CD4-positive, alpha-beta T cell (primary cell): ENCODE results near the gene LYPD3. TPM values are rescaled to one million over a fixed set of nuclear protein-coding genes. Genes with fewer than 3 reads are reported as not detected.

ENCODE experiments used
- ATAC-seq: fragments of 200-7000 bp; cut with Tn5 transposase; one replicate; pipeline ENCODE4 v1.10.0; 2022; ENCODE audit warnings: mild to moderate bottlenecking; ENCODE audit not compliant: poor library complexity
- CTCF ChIA-PET: fragments of 350-600 bp; sonication (Branson Sonifier 250); formaldehyde crosslinking; loops from one replicate; lab custom pipeline; 2021; ENCODE audit warnings: antibody characterized with exemption, inconsistent platforms; lab: Charles Lee
- POLR2A ChIA-PET: fragments of 350-600 bp; sonication (Branson Sonifier 250); formaldehyde crosslinking; loops from one replicate; lab custom pipeline; 2021; ENCODE audit warnings: antibody characterized with exemption, inconsistent platforms; lab: Charles Lee
- DNase-seq, 14 experiments: peaks; one replicate each; pipeline ENCODE4 v3.0.0-alpha.2; 2013 to 2020; ENCODE audit warnings: mixed read lengths in 2 of 14
- H3K27ac ChIP-seq, 2 donors: one replicate each; pipeline versions ENCODE4 v1.5.1 to v1.7.0; 2013; ENCODE audit warnings: low read length in 2 of 2, low read depth in 1 of 2, mild to moderate bottlenecking in 1 of 2
- H3K27me3 ChIP-seq, 2 experiments: 1 replicate in 1 of 2; 2 replicates in 1 of 2; pipeline versions ENCODE4 v1.6.1 to v1.7.0; 2013; ENCODE audit warnings: low read length in 2 of 2, control low read depth in 1 of 2, mild to moderate bottlenecking in 1 of 2, moderate library complexity in 1 of 2; ENCODE audit not compliant: insufficient read depth in 2 of 2, control insufficient read depth in 1 of 2
- H3K36me3 ChIP-seq: one replicate; pipeline ENCODE4 v1.6.1; 2013; ENCODE audit warnings: low read length, control low read depth; ENCODE audit not compliant: insufficient read depth
- H3K4me1 ChIP-seq: one replicate; pipeline ENCODE4 v1.6.1; 2013; ENCODE audit warnings: low read length, control low read depth; ENCODE audit not compliant: insufficient read depth
- H3K4me3 ChIP-seq: one replicate; pipeline ENCODE4 v1.5.1; 2013; ENCODE audit warnings: mild to moderate bottlenecking, low read length, moderate library complexity
- H3K9me3 ChIP-seq, 2 experiments: 1 replicate in 1 of 2; 2 replicates in 1 of 2; pipeline versions ENCODE4 v1.6.1 to v1.7.0; 2013; ENCODE audit warnings: low read length in 2 of 2, mild to moderate bottlenecking in 2 of 2, control low read depth in 1 of 2, moderate library complexity in 1 of 2; ENCODE audit not compliant: control insufficient read depth in 1 of 2, insufficient read depth in 1 of 2
- H3K27ac Mint-ChIP-seq: one replicate; pipeline ENCODE4 v1.8.0; 2020; ENCODE audit warnings: mixed read lengths
- H3K27me3 Mint-ChIP-seq: one replicate; pipeline ENCODE4 v1.8.0; 2021; ENCODE audit warnings: mixed read lengths
- H3K36me3 Mint-ChIP-seq: one replicate; pipeline ENCODE4 v1.8.0; 2021; ENCODE audit warnings: low read depth, mixed read lengths
- H3K4me1 Mint-ChIP-seq: one replicate; pipeline ENCODE4 v1.8.0; 2021; ENCODE audit warnings: low read depth, mixed read lengths
- H3K4me3 Mint-ChIP-seq: one replicate; pipeline ENCODE4 v1.8.0; 2020; ENCODE audit warnings: mild to moderate bottlenecking, mixed read lengths
- H3K9me3 Mint-ChIP-seq: one replicate; pipeline ENCODE4 v1.8.0; 2020; ENCODE audit warnings: mixed read lengths
- intact Hi-C, 2 experiments: fragments of 100-400 bp; cut with DNase I in 1 of 2; cut with micrococcal nuclease in 1 of 2; formaldehyde crosslinking; loops; one replicate each; pipeline versions ENCODE4 v1.15.1 to v1.9.0; 2023 to 2025; cut with DNase I, micrococcal nuclease
- total RNA-seq, 174 experiments: library from RNA in 2 of 174; stranded (reverse) in 2 of 174; gene quantifications; one replicate each; pipeline ENCODE4 v1.2.3 and lab custom pipeline; 2021 to 2026
- TF ChIP-seq, protein P1 (sequence below): fragments of 200-600 bp; IDR thresholded peaks from one replicate; pipeline ENCODE4 v1.8.0; 2022; ENCODE audit warnings: antibody characterized with exemption, mild to moderate bottlenecking

The LYPD3 gene
- total RNA-seq, 2 experiments from 2014 or later = 35.6 to 37.3 TPM

DNA sequence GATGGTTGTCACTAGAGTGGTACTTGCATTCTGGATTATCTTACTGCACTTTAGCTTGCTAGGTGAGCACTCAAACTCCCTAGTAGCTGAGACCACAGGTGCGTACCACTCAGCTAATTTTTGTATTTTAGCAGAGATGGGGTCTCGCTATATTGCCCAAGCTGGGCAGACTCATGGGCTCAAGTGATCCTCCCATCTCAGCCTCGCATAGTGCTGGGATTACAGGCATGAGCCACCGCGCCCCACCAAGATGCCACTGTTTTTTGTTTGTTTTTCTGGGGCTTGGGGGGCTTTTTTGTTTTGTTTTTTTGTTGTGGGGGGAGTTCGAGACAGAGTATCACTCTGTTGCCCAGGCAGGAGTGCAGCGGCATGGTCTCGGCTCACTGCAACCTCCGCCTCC is 17.8 kb downstream of the LYPD3 start:
- Mint-ChIP-seq H3K27me3 (no peaks in the 10 kb centered on the region), H3K4me3 (no peak overlapping the region), H3K9me3 (no peaks in the 10 kb centered on the region), H3K27ac (no peak overlapping the region), H3K36me3 (no peaks in the 10 kb centered on the region), H3K4me1 (peaks cover 36% of the 10 kb centered on the region)
- Histone ChIP-seq H3K4me1 (peaks cover 19% of the 10 kb centered on the region), H3K36me3 (no peaks in the 10 kb centered on the region), H3K27ac (no peak overlapping the region), H3K9me3 (no peaks in the 10 kb centered on the region), H3K27me3 (no peaks in the 10 kb centered on the region), H3K4me3 (no peak overlapping the region)
- ChIA-PET CTCF (interaction anchor here (0.6 to 5.1 kb wide), 24 partner anchors 9 to 215 kb away, joined by 3 to 96 read pairs (median 6); partner anchors contain the start of genes LYPD3, PHLDB3 and ZNF575), POLR2A (interaction anchor here (0.9 to 2.7 kb wide), 14 partner anchors 9 to 148 kb away, joined by 3 to 67 read pairs (median 6); partner anchors contain the start of genes IRGQ, PHLDB3 and ZNF576)
- TF ChIP-seq, protein P1, sequence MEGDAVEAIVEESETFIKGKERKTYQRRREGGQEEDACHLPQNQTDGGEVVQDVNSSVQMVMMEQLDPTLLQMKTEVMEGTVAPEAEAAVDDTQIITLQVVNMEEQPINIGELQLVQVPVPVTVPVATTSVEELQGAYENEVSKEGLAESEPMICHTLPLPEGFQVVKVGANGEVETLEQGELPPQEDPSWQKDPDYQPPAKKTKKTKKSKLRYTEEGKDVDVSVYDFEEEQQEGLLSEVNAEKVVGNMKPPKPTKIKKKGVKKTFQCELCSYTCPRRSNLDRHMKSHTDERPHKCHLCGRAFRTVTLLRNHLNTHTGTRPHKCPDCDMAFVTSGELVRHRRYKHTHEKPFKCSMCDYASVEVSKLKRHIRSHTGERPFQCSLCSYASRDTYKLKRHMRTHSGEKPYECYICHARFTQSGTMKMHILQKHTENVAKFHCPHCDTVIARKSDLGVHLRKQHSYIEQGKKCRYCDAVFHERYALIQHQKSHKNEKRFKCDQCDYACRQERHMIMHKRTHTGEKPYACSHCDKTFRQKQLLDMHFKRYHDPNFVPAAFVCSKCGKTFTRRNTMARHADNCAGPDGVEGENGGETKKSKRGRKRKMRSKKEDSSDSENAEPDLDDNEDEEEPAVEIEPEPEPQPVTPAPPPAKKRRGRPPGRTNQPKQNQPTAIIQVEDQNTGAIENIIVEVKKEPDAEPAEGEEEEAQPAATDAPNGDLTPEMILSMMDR = no peak
- no peak for ATAC-seq
- DNase-seq = no peak
- intact Hi-C loops = loop anchor here (1.0 to 5.0 kb wide), 7 partner anchors 15 to 148 kb away; partner anchors contain the start of gene PHLDB3 (in 2 of the 2)

DNA sequence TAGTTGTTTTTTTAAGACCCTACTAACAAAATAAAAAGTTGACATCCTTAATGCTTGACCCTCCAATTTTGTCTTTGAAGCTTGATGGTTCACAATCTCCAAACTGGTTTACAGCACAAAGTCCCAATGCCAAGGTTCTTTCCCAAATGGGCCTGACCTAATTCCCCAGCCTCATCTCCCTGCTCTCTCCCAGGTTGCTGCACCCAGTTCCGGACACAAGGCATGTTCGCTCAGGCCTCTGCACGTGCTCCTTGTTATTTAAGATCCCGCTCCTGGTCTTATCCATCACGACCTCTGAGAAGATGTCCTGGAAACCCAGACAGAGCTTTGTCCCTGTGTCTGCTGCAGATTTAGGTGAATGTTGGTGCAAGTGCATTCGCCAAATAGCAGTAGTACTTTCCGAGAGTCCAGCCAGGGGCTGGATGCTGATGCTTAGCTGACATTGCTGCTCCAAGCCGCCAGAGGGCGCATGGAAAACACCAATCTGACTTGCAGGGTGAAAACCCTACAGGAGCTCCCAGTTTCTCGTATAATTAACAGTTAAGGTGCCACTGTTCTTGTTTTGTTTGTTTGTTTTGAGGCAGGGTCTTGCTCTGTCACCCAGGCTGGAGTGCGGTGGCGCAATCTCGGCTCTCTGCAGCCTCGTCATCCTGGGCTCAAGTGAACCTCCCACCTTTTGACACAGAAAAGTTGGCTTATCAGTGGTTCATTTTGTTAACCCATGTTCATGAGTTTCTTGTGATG is 18.5 kb downstream of the LYPD3 start:
- Histone ChIP-seq H3K4me3 (no peak overlapping the region), H3K27me3 (no peaks in the 10 kb centered on the region), H3K27ac (no peak overlapping the region), H3K9me3 (no peaks in the 10 kb centered on the region), H3K4me1 (peaks cover 19% of the 10 kb centered on the region), H3K36me3 (no peaks in the 10 kb centered on the region)
- intact Hi-C loops = loop anchor here (1.0 to 5.0 kb wide), 7 partner anchors 14 to 148 kb away; partner anchors contain the start of gene PHLDB3 (in 2 of the 2)
- Mint-ChIP-seq H3K27me3 (no peaks in the 10 kb centered on the region), H3K9me3 (no peaks in the 10 kb centered on the region), H3K4me1 (peaks cover 39% of the 10 kb centered on the region), H3K4me3 (no peak overlapping the region), H3K36me3 (no peaks in the 10 kb centered on the region), H3K27ac (peak overlapping the region; percentile 81)
- ATAC-seq (peak; percentile 86), DNase-seq (peak; percentile 74 to 91 (median 79))
- POLR2A ChIA-PET = interaction anchor here (0.5 to 2.7 kb wide), 15 partner anchors 8 to 149 kb away, joined by 3 to 67 read pairs (median 5); partner anchors contain the start of genes IRGQ, PHLDB3 and ZNF576
- CTCF ChIA-PET = interaction anchor here (0.6 to 5.1 kb wide), 24 partner anchors 10 to 216 kb away, joined by 3 to 96 read pairs (median 6); partner anchors contain the start of genes LYPD3, PHLDB3 and ZNF575
- TF ChIP-seq, protein P1 = peak; percentile 97

- ATAC-seq (no peak), DNase-seq (no peak)
- intact Hi-C loops = loop anchor here in 1 of 2 experiments (5.0 kb wide), 1 partner anchor 57 kb away; the partner anchor contains the start of gene PHLDB3
- H3K36me3 ChIP-seq = no peaks in the 10 kb centered on the region
- TF ChIP-seq, protein P1 = no peak
- H3K4me1 ChIP-seq = peaks cover 20% of the 10 kb centered on the region
- H3K4me3 ChIP-seq = no peak overlapping the region
- H3K27ac Mint-ChIP-seq = peak overlapping the region; percentile 19
- POLR2A ChIA-PET = interaction anchor here (1.6 to 2.7 kb wide), 2 partner anchors 18 to 73 kb away, joined by 7 to 67 read pairs; no protein-coding TSS in a partner anchor
- H3K27me3 Mint-ChIP-seq = no peaks in the 10 kb centered on the region
- no peak overlapping the region for H3K4me3 Mint-ChIP-seq
- H3K27me3 ChIP-seq = no peaks in the 10 kb centered on the region
- H3K36me3 Mint-ChIP-seq = no peaks in the 10 kb centered on the region
- CTCF ChIA-PET = interaction anchor here (0.6 to 5.1 kb wide), 5 partner anchors 13 to 149 kb away, joined by 3 to 96 read pairs (median 9); no protein-coding TSS in a partner anchor
- H3K9me3 Mint-ChIP-seq = no peaks in the 10 kb centered on the region
- no peak overlapping the region for H3K27ac ChIP-seq
- H3K4me1 Mint-ChIP-seq = peaks cover 38% of the 10 kb centered on the region
- H3K9me3 ChIP-seq = no peaks in the 10 kb centered on the region
These were observed 20.0 kb downstream of the LYPD3 start for GRCh38 chr19:43445426-43445825.
